GM18519 (cell line): ENCODE results near the gene RAB28.

Experiments
- ATAC-seq: cut with Tn5 transposase; IDR thresholded peaks from one replicate; pipeline ENCODE4 v1.9.1; 2021; ENCODE audit warnings: mild to moderate bottlenecking, moderate library complexity; ENCODE audit not compliant: unreplicated experiment, low FRiP score

The RAB28 gene

GRCh38 chr4:13327991-13328390 is 156.1 kb downstream of the RAB28 start:
- no peak for ATAC-seq

GRCh38 chr4:13325744-13326143 is 158.4 kb downstream of the RAB28 start:
- no peak for ATAC-seq

GRCh38 chr4:13323921-13324320 is 160.2 kb downstream of the RAB28 start:
- no peak for ATAC-seq

- no peak for ATAC-seq
Measured at GRCh38 chr4:13322681-13323101, 161.4 kb downstream of the RAB28 start.
